ENCODE results near the gene GET4. TPM values are rescaled to one million over a fixed set of nuclear protein-coding genes. Genes with fewer than 3 reads are reported as not detected.
"Not testable (repeated sequence)": the region's sequence is repeated elsewhere in the genome, so short reads cannot be mapped to it uniquely, and the experiment has no call there.

GET4 gene
- total and polyA plus RNA-seq, 2 of the 8 experiments (the other 6 are each of a cell fraction or from before 2014, with no cell fraction given): 56.7 to 74.1 TPM

DNA sequence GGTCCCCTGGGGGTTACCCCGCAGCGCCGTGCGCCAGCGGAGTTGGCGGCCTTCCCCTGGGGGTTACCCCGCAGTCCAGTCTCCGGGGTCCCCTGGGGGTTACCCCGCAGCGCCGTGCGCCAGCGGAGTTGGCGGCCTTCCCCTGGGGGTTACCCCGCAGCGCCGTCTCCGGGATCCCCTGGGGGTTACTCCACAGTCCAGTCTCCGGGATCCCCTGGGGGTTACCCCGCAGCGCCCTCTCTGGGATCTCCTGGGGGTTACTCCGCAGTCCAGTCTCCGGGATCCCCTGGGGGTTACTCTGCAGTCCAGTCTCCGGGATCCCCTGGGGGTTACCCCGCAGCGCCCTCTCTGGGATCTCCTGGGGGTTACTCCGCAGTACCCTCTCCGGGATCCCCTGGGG is 28.6 kb upstream of the GET4 start:
- ChIA-PET CTCF (ENCODE audit: partially characterized antibody) (interaction anchor here (1.0 to 1.1 kb wide), 3 partner anchors 9 to 60 kb away, joined by 3 to 4 read pairs (median 3); no protein-coding TSS in a partner anchor), POLR2A (ENCODE audit: partially characterized antibody) (interaction anchor here (0.6 kb wide), 1 partner anchor 64 kb away, joined by 4 read pairs; no protein-coding TSS in a partner anchor)
- H4K91ac ChIP-seq (replicated peaks; ENCODE audit: insufficient read length, low read length); H3K4me3 ChIP-seq (ENCODE audit: extremely low read depth in 1 of 4, insufficient read depth in 2 of 4, low read depth in 3 of 4, low read length in 4 of 4); H2BK15ac ChIP-seq (ENCODE audit: low read length); H2AFZ ChIP-seq (ENCODE audit: low read length); H3K9ac ChIP-seq (replicated peaks in 1 of 4; ENCODE audit: extremely low read depth in 1 of 4, low read depth in 3 of 4, low read length in 3 of 4); H3K27ac ChIP-seq (ENCODE audit: low read depth, low read length); H2AK5ac ChIP-seq (ENCODE audit: low read depth, low read length); H3K27me3 ChIP-seq (replicated peaks in 1 of 4; ENCODE audit: control insufficient read depth in 3 of 4, extremely low read depth in 1 of 4, insufficient read depth in 3 of 4, low read length in 3 of 4); H4K5ac ChIP-seq (ENCODE audit: insufficient read length, low read depth, low read length); H3K14ac ChIP-seq (ENCODE audit: insufficient read length); H4K8ac ChIP-seq (ENCODE audit: extremely low read depth, insufficient read depth, low read length); H2BK5ac ChIP-seq (ENCODE audit: low read depth, low read length); H4K20me1 ChIP-seq (replicated peaks in 1 of 2; ENCODE audit: control insufficient read depth in 1 of 2, insufficient read depth in 2 of 2, low read length in 2 of 2); FAIRE-seq; H3K23me2 ChIP-seq (ENCODE audit: low read depth, low read length); H3K18ac ChIP-seq (ENCODE audit: extremely low read depth, low read length); H2BK20ac ChIP-seq (ENCODE audit: low read length); H3K23ac ChIP-seq (ENCODE audit: insufficient read length); H3K4ac ChIP-seq (replicated peaks; ENCODE audit: insufficient read length, low read depth, low read length); H3K4me1 ChIP-seq (replicated peaks in 1 of 4; ENCODE audit: control insufficient read depth in 3 of 4, insufficient read depth in 4 of 4, low read length in 3 of 4); H2BK120ac ChIP-seq (replicated peaks; ENCODE audit: low read depth, low read length); H3K79me1 ChIP-seq (ENCODE audit: low read depth, low read length); H2BK12ac ChIP-seq (ENCODE audit: low read depth, low read length); DNase-seq (ENCODE audit: low read depth in 1 of 2, low spot score in 2 of 2); H3K56ac ChIP-seq (replicated peaks; ENCODE audit: insufficient read length, low read depth, low read length); H3K4me2 ChIP-seq (ENCODE audit: insufficient read depth in 1 of 2, low read depth in 2 of 2, low read length in 2 of 2); H3K9me3 ChIP-seq (ENCODE audit: insufficient read depth in 2 of 2, low read depth in 1 of 2, low read length in 1 of 2): not testable (repeated sequence)
- Histone ChIP-seq H3K79me2 (ENCODE audit: control insufficient read depth in 1 of 2, insufficient read depth in 2 of 2, low read length in 2 of 2) (peaks cover 0 to 29% of the 10 kb centered on the region in 2 experiments; a peak in 1 of 4 replicates), H3K36me3 (ENCODE audit: control insufficient read depth in 2 of 4, insufficient read depth in 4 of 4, low read length in 3 of 4) (peaks cover 8 to 60% (median 40%) of the 10 kb centered on the region in 4 experiments; a peak in 7 of 8 replicates)
- 93% methylated on average over 13 of the region's 28 CpGs; no CpG with 5 or more reads in 1 of the 2 experiments for WGBS, 2 experiments (ENCODE audit: extremely low coverage in 1 of 2, insufficient coverage in 1 of 2, insufficient read length in 1 of 2, insufficient replicate concordance in 2 of 2, low coverage in 1 of 2, low lambda C conversion rate in 2 of 2, missing lambda C conversion rate in 1 of 2)

Data from H1 (cell line).